NCI-H345 treated with DMSO at 0.1 percent for 48 hours (cell line): ENCODE results near the gene TUT7.
"Not testable (repeated sequence)": the region's sequence is repeated elsewhere in the genome, so short reads cannot be mapped to it uniquely, and the experiment has no call there.

Experiments used
- DNase-seq: peaks from one replicate; lab custom pipeline; 2025; ENCODE audit not compliant: unreplicated experiment; lab: John Stamatoyannopoulos, UW

Gene TUT7

GRCh38 chr9:86349271-86349670, 4.9 kb downstream of the TUT7 start:
- DNase-seq: no peak

- no peak for DNase-seq
Observed at GRCh38 chr9:86347991-86348390, 6.2 kb downstream of the TUT7 start.

GRCh38 chr9:86344818-86345217, 9.4 kb downstream of the TUT7 start:
- DNase-seq: no peak

- no peak for DNase-seq
Observed at GRCh38 chr9:86342269-86342668, 11.9 kb downstream of the TUT7 start.

- DNase-seq: no peak
Observed at GRCh38 chr9:86341007-86341491, 13.2 kb downstream of the TUT7 start.

- DNase-seq: no peak
Observed at GRCh38 chr9:86340356-86341006, 13.7 kb downstream of the TUT7 start.

GRCh38 chr9:86337469-86338108, 16.6 kb downstream of the TUT7 start:
- DNase-seq: no peak

GRCh38 chr9:86336058-86336457, 18.2 kb downstream of the TUT7 start:
- no peak for DNase-seq

GRCh38 chr9:86333651-86334050, 20.6 kb downstream of the TUT7 start:
- DNase-seq: no peak

GRCh38 chr9:86330186-86330585, 24.0 kb downstream of the TUT7 start:
- no peak for DNase-seq

GRCh38 chr9:86329649-86330048, 24.6 kb downstream of the TUT7 start:
- no peak for DNase-seq

- no peak for DNase-seq
Observed at GRCh38 chr9:86328156-86328555, 26.1 kb downstream of the TUT7 start.

GRCh38 chr9:86326536-86326935, 27.7 kb downstream of the TUT7 start:
- DNase-seq: no peak

- no peak for DNase-seq
Observed at GRCh38 chr9:86324901-86325300, 29.3 kb downstream of the TUT7 start.

GRCh38 chr9:86324308-86324707, 29.9 kb downstream of the TUT7 start:
- DNase-seq: no peak

GRCh38 chr9:86322973-86323644, 31.1 kb downstream of the TUT7 start:
- DNase-seq: no peak

GRCh38 chr9:86321373-86321772, 32.8 kb downstream of the TUT7 start:
- no peak for DNase-seq

GRCh38 chr9:86318187-86318586, 36.0 kb downstream of the TUT7 start:
- DNase-seq: no peak

- DNase-seq: no peak
Observed at GRCh38 chr9:86315078-86315477, 39.1 kb downstream of the TUT7 start.

GRCh38 chr9:86312959-86313358, 41.3 kb downstream of the TUT7 start:
- not testable (repeated sequence) for DNase-seq

GRCh38 chr9:86308687-86309086, 45.5 kb downstream of the TUT7 start:
- no peak for DNase-seq

GRCh38 chr9:86304236-86304730, 49.9 kb downstream of the TUT7 start:
- DNase-seq: no peak
